BE2C (cell line): ENCODE measurements around the gene SEPTIN10.

Source experiments
- DNase-seq: peaks from one replicate; pipeline ENCODE4 v3.0.0-alpha.2; 2020
- H3K27me3 ChIP-seq: fragments of 250-450 bp; sonication (Bioruptor Pico); 2 replicates; pipeline ENCODE4 v1.5.1; 2020; ENCODE audit warnings: mild to moderate bottlenecking
- H3K36me3 ChIP-seq: fragments of 250-450 bp; sonication (Bioruptor Pico); 2 replicates; pipeline ENCODE4 v1.5.1; 2020; ENCODE audit warnings: mild to moderate bottlenecking
- H3K4me1 ChIP-seq: fragments of 250-450 bp; sonication (Bioruptor Pico); 2 replicates; pipeline ENCODE4 v1.5.1; 2020
- H3K4me3 ChIP-seq: 2 replicates; pipeline ENCODE4 v1.5.1; 2011; ENCODE audit warnings: low read depth, low read length
- H3K9me3 ChIP-seq: fragments of 250-450 bp; sonication (Bioruptor Pico); 2 replicates; pipeline ENCODE4 v1.5.1; 2020
- CTCF ChIP-seq: IDR thresholded peaks from 2 replicates; pipeline ENCODE4 v1.5.1; 2012; ENCODE audit warnings: mild to moderate bottlenecking, low read depth, low read length

Gene SEPTIN10

GRCh38 chr2:109497463-109497862 lies 116.3 kb downstream of the SEPTIN10 start:
- H3K4me1 ChIP-seq: no peaks in the 10 kb centered on the region
- H3K9me3 ChIP-seq: no peaks in the 10 kb centered on the region
- no peak overlapping the region for H3K4me3 ChIP-seq
- no peaks in the 10 kb centered on the region for H3K27me3 ChIP-seq
- no peak for TF ChIP-seq CTCF
- DNase-seq: no peak
- H3K36me3 ChIP-seq: no peaks in the 10 kb centered on the region

GRCh38 chr2:109494351-109494750 lies 119.4 kb downstream of the SEPTIN10 start:
- Histone ChIP-seq H3K9me3 (no peaks in the 10 kb centered on the region), H3K4me1 (no peaks in the 10 kb centered on the region), H3K4me3 (no peak overlapping the region), H3K36me3 (no peaks in the 10 kb centered on the region), H3K27me3 (no peaks in the 10 kb centered on the region)
- no peak for TF ChIP-seq CTCF
- no peak for DNase-seq

- TF ChIP-seq CTCF: no peak
- Histone ChIP-seq H3K9me3 (no peaks in the 10 kb centered on the region), H3K36me3 (no peaks in the 10 kb centered on the region), H3K4me1 (no peaks in the 10 kb centered on the region), H3K27me3 (no peaks in the 10 kb centered on the region), H3K4me3 (no peak overlapping the region)
- no peak for DNase-seq
Measured at GRCh38 chr2:109493176-109493935, 120.4 kb downstream of the SEPTIN10 start.
